Non-pigmented ciliary epithelial cell (primary cell): ENCODE data around the gene NEK4.
"Not testable (repeated sequence)": the region's sequence is repeated elsewhere in the genome, so short reads cannot be mapped to it uniquely, and the experiment has no call there.

ENCODE experiments used
- DNase-seq: peaks from one replicate; pipeline ENCODE4 v3.0.0-alpha.2; 2010; ENCODE audit warnings: low read depth

NEK4 gene

DNA sequence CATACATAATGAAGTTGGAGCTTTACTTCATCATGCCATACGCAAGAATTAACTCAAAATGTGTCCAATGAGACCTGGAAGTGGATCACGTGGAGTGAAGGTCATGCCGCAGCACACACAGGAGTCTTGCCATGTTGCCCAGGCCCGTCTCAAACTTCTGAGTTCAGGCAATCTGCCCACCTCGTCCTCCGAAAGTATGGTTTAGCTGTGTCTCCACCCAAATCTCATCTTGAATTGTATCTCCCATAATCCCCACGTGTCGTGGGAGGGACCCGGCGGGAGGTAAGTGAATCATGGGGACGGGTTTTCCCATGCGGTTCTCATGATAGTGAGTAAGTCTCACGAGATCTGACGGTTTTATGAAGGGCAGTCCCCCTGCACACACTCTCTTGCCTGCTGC is 39.1 kb downstream of the NEK4 start:
- DNase-seq: no peak

DNA sequence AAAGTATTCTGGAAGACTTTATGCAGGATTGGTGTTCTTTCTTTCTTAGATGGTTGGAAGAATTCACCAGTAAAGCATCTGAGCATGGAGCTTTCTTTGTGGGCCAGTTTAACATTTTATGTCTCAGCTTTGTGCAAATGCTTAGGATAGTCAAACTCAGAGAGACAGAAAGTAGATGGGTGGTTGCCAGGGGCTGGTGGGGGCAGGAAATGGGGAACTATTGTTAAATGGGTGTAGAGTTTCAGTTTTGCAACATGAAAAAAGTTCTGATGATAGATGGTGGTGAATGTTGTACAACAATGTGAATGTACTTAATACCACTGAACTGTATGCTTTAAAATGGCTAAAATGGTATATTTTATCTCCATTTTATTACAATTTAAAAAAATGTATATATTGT is 40.1 kb downstream of the NEK4 start:
- no peak for DNase-seq

DNA sequence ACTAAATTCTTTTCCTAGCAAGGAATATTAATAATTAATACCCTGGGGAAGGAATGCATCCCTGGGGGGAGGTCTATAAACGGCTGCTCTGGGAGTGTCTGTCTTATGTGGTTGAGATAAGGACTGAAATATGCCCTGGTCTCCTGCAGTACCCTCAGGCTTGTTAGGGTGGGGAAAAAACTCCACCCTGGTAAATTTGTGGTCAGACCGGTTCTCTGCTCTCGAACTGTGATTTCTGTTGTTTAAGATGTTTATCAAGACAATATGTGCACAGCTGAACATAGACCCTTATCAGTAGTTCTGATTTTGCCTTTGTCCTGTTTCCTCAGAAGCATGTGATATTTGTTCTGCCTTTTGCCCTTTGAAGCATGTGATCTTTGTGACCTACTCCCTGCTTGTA is 42.0 kb downstream of the NEK4 start:
- DNase-seq: not testable (repeated sequence)

DNA sequence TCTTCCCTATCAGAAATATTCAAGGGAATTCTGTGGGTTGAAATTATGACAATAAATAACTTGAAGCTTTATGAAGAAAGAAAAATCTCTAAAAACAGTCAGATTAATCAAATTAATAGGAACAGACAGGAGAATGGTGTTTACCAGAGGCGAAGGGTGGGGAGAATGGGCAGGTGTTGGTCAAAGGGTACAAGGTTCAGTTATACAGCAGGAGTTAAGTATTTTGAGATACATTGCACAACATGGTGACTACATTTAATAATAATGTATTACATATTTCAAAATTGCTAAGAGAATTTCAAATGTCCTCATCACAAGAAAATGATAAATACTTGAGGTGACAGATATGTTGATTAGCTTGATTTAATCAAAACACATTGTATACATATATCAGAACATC is 46.2 kb downstream of the NEK4 start:
- DNase-seq: no peak

DNA sequence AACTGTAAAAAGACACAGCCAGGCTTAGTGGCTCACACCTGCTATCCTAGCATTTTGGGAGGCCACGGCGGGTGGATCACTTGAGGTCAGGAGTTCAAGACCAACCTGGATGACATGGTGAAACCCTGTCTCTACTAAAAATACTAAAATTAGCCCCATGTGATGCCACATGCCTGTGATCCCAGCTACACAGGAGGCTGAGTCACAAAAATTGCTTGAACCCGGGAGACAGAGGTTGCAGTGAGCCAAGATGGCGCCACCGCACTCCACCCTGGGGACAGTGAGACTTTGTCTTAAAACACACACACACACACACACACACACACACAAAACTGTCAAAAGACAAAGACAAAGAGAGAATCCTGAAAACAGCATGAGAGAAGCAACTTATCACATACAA is 46.8 kb downstream of the NEK4 start:
- no peak for DNase-seq

DNA sequence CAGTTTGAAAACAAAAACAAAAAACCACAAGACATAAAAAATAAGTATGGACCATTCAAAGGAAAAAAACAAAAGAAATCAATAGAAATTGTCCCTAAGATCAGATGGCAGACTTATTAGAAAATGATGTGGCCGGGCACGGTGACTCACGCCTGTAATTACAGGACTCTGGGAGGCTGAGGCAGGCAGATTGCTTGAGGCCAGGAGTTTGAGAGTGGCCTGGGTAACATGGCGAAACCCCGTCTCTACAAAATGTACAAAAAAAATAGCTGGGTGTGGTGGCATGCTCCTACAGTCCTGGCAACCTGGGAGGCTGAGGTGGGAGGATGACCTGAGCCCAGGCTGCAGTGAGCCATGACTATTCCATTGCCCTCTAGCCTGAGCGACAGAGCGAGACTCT is 48.2 kb downstream of the NEK4 start:
- DNase-seq: no peak

DNA sequence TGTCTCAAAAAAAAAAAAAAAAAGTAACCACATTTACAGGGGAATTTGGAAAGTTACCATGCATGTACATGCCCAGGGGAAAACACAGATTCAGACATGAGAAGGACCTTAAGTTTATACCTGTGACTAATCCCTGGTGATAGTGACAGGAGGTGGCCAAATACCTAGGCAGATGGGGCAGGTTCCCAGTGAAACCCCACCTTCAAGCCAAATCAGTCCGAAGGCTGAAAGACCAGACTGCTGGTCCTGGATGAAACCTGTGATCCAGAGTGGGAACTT is 49.1 kb downstream of the NEK4 start:
- no peak for DNase-seq

DNA sequence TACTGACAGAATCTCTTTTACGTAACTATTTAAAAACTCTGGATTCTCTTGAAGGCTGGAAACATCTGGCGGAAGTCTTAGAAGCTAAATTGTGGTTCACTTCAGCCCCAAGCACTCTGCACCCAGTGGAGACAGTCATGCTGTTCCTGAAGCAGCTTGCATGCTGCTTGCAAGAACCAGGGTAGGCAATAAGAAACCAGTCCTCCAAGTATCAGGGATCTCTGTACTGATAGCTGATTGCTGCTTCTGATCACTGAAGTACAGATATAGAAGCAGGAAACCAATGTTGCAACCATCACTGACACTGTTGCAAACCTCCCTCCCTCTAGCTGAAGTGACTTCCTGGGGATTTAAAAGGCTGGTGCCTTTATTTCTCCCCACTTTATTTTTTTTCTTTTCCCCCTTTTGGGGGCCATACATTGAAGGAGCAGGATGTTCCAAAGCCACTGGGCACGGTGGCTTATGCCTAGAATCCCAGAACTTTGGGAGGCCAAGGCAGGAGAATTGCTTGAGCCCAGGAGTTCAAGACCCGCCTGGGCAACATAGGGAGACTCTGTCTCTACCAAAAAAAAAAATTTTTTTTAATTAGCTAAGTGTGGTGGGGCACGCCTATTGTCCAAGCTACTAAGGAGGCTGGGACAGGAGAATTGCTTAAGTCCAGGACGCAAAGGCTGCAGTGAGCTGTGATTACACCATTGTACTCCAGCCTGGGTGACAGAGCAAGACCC is 49.6 kb downstream of the NEK4 start:
- no peak for DNase-seq

DNA sequence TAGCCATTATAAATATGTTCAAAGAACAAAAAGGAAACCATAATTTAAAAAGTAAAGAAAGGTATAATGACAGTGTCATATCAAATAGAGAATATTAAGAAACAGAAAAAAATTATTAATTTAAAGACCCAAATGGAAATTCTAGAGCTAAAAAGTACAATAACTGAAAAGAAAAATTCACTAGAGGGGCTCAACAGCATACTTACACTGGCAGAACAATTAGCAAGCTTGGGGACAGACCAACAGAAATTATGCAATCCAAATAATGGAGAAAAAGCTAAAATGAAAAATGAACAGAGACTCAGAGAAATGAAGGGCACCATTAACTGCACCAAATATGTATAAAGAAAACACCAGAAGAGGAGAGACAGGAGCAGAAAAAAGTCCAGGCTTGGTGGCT is 51.1 kb downstream of the NEK4 start:
- no peak for DNase-seq

DNA sequence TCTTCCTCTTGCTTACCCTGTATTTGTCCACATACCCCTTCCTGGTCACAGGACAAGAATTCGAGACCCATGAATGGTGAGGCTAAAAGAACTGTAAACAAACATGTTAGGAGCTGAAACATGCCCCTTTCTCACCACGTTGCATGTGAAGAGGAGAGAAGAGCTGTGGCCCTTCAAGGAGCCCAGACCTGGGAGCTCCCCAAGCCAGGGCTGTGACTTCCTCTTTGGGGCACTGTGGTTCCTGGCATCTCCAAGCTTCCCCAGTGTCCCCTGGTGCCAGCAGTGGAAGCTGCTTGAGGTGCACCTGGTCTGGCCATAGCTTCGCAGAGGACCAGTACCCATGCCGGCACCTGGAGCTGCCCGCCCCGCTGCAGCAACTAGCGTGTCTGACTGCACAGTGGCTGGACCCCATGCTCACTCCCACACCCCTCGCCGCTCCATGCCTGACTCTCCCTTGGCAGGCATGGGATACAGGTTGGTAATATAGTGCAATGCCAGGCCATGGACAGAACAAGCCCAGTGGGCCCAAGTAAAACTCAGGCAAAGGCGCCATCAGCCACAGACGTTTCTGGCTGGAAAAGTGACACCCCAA is 54.9 kb downstream of the NEK4 start:
- DNase-seq: no peak

DNA sequence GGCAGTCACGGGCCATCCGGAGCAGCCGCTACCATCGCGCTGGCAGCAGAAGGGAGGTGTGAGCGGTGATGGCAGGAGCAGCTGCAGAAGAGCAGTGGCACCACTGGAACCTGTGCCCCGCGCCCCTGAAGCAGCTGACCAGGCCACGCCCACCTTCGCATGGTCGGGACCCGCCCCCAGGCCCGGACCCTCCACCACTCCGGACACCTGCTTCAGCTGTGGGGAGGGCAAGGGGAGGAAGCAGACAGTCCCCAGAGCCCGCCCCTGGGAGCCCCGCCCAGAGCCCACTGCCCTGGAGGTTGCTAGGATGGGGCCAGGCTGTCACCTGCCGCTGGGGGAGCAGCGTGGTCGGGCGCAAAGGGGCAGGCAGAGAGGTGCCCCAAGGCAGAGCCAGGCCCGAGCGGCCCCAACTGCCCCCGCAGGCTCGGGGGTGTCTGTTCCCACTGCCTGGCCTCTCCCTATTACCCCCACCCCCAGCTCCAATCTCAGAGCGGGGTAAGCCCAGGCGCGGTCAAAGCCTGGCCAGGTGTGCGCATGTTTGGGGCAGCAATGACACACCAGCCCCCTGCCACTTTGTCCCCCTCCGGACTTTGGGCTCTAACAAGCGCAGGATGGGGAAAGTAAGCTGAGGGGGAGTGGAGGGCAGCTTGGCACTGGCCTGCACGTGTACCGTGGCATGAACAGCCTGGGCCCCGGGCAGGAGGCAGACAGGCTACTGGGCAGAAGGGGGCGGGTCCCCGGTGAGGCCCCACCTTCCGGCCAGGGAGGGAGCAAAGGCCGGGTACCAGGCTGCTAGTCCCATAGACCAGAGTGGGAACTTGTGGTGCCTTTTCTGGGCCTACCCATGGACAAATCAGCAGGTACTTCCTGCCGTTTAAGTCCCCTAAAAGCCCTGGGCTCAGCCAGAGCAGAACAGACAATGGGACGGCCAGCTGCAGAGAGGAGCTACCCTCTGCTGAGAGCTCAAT is 56.1 kb downstream of the NEK4 start:
- no peak for DNase-seq

DNA sequence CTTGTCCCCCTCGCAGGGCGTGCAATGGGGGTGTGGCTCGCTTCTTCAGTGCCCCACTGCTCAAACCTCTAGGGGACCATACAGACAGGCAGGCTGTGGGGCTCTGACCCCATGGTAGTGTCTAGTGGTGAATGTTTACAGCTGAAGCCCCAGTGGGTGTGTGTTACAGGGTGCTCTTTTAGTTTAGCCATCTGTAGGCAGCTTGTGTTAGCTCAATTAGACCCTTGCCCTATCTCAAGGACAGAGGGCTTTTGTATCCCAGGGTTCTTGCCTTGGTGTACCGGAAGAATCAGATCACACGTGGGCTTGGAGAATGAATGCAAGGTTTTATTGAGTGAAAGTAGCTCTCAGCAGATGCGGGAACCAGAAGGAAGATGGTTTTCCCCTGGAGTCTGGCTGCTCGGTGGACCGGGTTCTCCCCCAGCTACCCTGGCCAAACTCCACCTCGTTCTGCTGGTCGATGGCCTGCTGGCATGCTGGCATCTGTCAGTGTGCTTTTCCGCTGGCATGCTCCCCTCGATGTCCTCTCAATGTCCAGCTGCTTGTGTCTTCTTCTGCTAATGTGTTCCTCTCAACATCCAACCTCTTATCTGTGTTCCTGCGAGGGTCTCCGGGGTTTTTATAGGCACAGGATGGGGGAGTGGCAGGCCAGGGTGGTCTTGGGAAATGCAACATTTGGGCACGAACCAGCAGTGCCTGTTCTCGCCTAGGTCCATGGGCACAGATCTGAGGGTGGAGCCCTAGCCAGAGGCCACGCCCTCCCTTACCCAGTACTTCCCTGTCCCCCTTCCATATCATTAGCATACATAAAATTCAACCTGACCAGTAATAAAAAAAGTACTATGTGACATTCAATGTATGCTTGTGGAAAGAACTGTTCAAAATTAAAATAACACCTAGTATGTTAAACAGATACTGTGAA is 58.2 kb downstream of the NEK4 start:
- no peak for DNase-seq

DNA sequence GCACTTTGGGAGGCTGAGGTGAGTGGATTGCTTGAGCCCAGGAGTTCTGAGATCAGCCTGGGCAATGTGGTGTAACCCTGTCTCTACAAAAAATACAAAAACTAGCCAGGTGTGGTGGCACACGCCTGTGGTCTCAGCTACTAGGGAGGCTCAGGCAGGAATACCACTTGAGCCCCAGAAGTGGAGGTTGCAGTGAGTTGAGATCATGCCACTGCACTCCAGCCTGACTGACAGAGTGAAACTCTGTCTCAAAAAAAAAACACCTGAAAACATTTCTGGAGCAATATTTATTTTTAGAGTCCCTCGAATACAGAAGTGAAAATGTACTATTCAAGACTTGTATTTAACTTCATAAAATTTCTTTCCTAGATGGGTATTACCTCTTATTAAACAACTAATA is 60.2 kb downstream of the NEK4 start:
- DNase-seq: no peak

DNA sequence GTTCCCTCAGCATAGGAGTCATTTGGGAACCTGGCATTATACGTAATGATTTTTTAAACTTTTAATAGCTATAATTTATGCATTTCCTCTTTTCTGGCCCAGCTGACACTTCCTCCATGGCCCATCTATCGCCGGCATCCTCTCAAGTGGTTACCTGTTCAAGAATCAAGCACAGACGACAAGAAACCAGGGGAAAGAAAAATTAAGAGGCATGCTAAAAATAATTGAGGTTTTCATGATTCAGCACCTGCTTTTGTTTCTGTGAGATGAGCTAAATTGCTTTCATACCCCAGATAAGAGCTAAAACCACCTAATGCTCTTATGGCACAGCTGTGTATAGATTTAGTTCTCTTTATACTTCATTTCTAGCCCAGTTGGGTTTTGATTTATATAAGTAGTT is 63.2 kb downstream of the NEK4 start:
- DNase-seq: no peak

DNA sequence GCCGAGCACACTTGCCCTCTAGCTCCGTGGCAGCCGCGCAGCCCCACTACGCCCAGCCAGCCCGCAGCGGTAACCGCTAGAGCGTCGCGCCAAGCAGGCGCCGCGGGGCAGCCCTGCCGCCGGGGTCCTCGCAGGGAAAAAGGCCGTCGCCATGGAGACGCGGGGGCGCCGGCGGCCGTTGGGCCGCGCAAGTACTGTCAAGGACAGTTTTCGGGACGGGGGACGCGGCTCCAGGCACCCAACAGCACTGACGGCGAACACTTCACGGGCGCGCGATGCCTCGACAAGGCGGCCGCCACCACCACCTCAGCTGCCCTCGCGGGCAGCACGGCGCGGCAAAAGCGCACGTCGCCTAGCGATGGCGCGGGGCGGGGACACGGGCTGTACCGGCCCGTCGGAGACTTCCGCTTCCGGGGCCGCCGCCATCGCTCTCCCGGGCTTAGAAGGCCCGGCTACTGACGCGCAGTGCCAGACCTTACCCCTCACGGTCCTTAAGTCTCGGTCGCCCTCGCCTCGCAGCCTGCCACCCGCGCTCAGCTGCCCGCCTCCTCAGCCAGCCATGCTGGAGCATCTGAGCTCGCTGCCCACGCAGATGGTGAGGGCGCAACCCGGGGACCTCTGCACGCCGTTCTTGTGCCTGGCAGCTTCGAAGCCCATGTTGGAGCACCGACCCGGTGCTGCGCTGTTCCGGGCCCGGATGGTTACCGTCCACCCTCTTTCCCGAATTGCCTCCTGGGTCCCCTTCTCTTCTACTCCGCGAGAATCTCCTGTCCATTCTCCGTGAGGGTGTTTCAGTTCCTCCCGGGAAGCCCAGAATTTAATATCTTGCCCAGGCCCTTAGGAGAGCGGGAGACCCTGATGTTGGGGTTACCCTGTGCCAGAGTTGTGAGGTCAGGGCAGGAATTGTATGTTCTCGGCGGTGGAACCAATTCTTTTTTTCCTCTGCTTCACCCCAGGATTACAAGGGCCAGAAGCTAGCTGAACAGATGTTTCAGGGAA is 64.8 kb downstream of the NEK4 start, which contains the start of the genes GLT8D1 and SPCS1:
Gene GLT8D1 (minus strand): TSS at position 104 of the 999 bp plus-strand sequence. CDS start 5,331 bp downstream, outside the sequence.
Gene SPCS1 (plus strand): TSS at position 419 of the 999 bp plus-strand sequence. CDS start 141 bp downstream, at position 560.
- no peak for DNase-seq

DNA sequence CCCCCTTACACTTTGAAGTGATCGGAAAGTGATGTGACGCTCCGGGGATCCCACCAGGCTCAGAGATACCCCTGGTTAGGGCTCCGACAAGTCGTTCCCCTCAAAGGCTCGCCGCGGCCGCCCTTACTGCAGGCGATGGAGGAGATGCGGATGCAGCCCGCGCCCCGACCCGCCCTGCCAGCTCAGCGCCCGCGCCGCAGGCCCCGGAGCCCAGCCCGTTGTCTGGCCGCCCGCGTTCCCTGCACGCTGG is 65.4 kb downstream of the NEK4 start:
- DNase-seq: no peak

DNA sequence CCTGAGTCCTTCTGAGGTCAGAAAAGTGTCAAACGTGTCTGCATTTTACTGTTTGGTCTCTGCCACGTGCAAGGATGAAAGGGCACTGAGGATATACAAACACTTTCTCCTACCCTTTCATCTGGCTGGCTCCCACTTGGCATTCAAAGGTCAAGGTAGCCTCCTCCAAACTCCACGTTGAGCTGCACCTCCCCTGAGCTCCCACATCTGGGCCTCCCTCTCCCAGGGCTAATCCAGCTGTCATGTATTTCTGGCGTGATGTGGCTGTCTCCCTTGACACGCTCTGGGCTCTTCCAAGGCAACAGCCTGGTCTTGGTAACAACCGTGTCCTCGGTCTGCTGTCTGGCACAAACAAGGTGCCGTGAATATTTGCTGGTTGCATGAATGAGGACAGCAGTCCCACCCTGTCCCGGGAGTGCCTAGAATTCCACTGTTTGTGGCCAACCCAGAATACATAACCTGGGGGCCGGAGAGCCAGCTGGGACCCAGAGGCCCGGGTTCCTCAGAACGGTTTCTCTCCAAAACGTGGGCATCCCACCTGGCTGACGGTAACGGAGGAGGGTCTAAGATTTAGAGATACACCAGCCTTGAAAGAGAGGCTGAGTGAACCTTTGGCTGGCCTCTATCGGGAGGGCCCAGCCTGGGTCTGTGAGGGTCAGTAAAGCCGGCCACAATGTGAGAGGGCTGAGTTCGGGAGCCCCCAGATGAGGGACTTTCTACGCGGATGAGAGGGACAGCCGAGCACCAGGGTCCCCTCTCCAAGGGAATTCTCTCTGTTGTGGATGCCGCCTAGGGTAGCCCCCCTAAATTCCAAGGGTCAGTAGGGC is 65.9 kb downstream of the NEK4 start:
- DNase-seq: no peak

DNA sequence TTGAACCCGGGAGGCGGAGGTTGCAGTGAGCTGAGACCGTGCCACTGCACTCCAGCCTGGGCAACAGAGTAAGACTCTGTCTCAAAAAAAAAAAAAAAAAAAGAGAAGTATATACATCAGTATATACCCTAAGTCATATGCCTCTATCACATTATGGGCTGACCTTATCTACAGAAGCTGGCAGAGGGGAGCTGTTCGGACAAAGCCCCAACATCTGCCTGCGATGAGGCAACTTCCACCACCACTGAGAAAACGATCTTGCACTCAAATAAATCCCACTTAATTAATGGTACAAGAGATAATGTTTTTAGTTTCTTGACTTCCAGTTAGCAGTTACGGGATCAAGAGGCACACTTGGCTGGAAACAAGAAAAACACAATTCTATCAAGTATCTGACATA is 67.4 kb downstream of the NEK4 start:
- no peak for DNase-seq

DNA sequence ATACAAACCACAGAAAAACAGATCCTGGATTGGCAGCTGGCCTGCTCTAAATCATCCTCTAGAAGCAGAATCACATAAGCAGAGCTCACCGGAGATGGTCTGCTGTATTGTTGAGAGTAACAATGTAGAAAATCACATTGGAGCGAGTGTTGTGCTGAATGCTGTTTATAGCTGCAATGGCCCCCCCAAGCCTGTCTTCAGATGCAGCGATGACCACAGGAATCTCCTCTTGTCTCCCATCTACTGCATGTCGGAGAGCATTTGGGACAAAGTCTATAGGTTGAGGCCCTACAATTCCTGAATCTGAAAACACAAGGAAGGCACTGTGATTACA is 73.1 kb downstream of the NEK4 start:
- DNase-seq: no peak
